ENCODE measurements around the gene C9orf72. TPM values are rescaled to one million over a fixed set of nuclear protein-coding genes. Genes with fewer than 3 reads are reported as not detected.

The C9orf72 gene
- total and polyA plus RNA-seq, 2 of the 13 experiments (the other 11 are each of a cell fraction or from before 2014, with no cell fraction given) = 3.1 to 5.9 TPM

- H3K27me3 ChIP-seq (ENCODE audit: control insufficient read depth in 1 of 2, insufficient read depth in 2 of 2, low read length in 2 of 2) = no peaks in the 10 kb centered on the region; a peak in 1 of 5 replicates
- TF ChIP-seq ZBTB7A (CRISPR knock-in tag; IDR thresholded peaks at IDR 0.05) (no peak), ZNF207 (IDR thresholded peaks at IDR 0.05; ENCODE audit: borderline replicate concordance) (no peak), HDAC6 (IDR thresholded peaks at IDR 0.05; ENCODE audit: low read depth, low read length) (no peak), RBFOX2 (IDR thresholded peaks at IDR 0.05; ENCODE audit: low read depth, low read length) (no peak), NFATC3 (CRISPR knock-in tag; IDR thresholded peaks at IDR 0.05) (no peak), ZUFSP (CRISPR knock-in tag; IDR thresholded peaks at IDR 0.05; ENCODE audit: borderline replicate concordance) (no peak), PRPF4 (IDR thresholded peaks at IDR 0.05; ENCODE audit: low read depth, low read length, poor library complexity, severe bottlenecking) (no peak), WIZ (CRISPR knock-in tag; IDR thresholded peaks at IDR 0.05) (no peak), RFX3 (CRISPR knock-in tag; IDR thresholded peaks at IDR 0.05) (no peak), GABPB1 (CRISPR knock-in tag; IDR thresholded peaks at IDR 0.05) (no peak), TBL1XR1 (IDR thresholded peaks at IDR 0.05; ENCODE audit: borderline replicate concordance, low read length, partially characterized antibody) (no peak), HMG20B (CRISPR knock-in tag; conservative IDR thresholded peaks at IDR 0.05) (no peak), ZNF530 (CRISPR knock-in tag; IDR thresholded peaks at IDR 0.05; ENCODE audit: low read depth) (no peak), TRAFD1 (CRISPR knock-in tag; IDR thresholded peaks at IDR 0.05; ENCODE audit: borderline replicate concordance) (no peak)
- H3K27ac ChIP-seq (ENCODE audit: extremely low read length, insufficient read depth, low read length) = no peak overlapping the region
- H3K9me3 ChIP-seq (ENCODE audit: low read length) = no peaks in the 10 kb centered on the region
- H4K20me1 ChIP-seq (ENCODE audit: insufficient read depth, low read length) = no peaks in the 10 kb centered on the region
- intact Hi-C loops (cut with micrococcal nuclease; ENCODE audit: unreplicated experiment) = no loop called here
- no peak overlapping the region for H3K4me2 ChIP-seq (ENCODE audit: low read depth, low read length)
- in situ Hi-C loops (cut with HindIII; ENCODE audit: extremely low pct_ligation_motif_present, low pct_unique_long_range_greater_than_20kb) = no loop called here
- ATAC-seq (no peak), FAIRE-seq (no peak), DNase-seq (ENCODE audit: low spot score) (no peak)
- H3K9ac ChIP-seq (ENCODE audit: insufficient read depth, low read depth, low read length) = no peak overlapping the region
- H3K4me1 ChIP-seq (ENCODE audit: insufficient read depth, low read length) = peaks cover 70% of the 10 kb centered on the region
- no peak overlapping the region for H3K4me3 ChIP-seq (replicated peaks in 1 of 3; ENCODE audit: insufficient read depth in 1 of 3, low read depth in 2 of 3, low read length in 3 of 3)
- no peaks in the 10 kb centered on the region for H3K79me2 ChIP-seq (ENCODE audit: insufficient read depth, low read length)
- no peaks in the 10 kb centered on the region; a peak in 1 of 5 replicates for H3K36me3 ChIP-seq (replicated peaks in 1 of 2; ENCODE audit: control insufficient read depth in 1 of 2, insufficient read depth in 2 of 2, low read length in 2 of 2)
- H2AFZ ChIP-seq (ENCODE audit: low read length) = no peak overlapping the region
- POLR2A ChIA-PET = no interaction called here
- CTCF ChIA-PET (ENCODE audit: low intra/inter-chr PET ratio, low total read pairs) = no interaction called here
- no TSS peak for BruUV-seq (replicated peaks)
- 94% methylated on average over 4 of the region's 4 CpGs for WGBS (ENCODE audit: low lambda C conversion rate)
Measured at GRCh38 chr9:27571011-27571410, 2.3 kb downstream of the C9orf72 start.

All from HepG2 (cell line).